NT2/D1 (cell line): ENCODE measurements around the gene GRSF1.

Experiments used
- SUZ12 ChIP-seq: IDR thresholded peaks from 2 replicates; pipeline ENCODE4 v1.6.1; 2011; ENCODE audit not compliant: insufficient read length, insufficient read depth; ENCODE audit errors: extremely low read depth
- ZNF274 ChIP-seq: IDR thresholded peaks from 2 replicates; pipeline ENCODE4 v1.6.1; 2011; ENCODE audit warnings: mild to moderate bottlenecking, low read depth, low read length

DNA sequence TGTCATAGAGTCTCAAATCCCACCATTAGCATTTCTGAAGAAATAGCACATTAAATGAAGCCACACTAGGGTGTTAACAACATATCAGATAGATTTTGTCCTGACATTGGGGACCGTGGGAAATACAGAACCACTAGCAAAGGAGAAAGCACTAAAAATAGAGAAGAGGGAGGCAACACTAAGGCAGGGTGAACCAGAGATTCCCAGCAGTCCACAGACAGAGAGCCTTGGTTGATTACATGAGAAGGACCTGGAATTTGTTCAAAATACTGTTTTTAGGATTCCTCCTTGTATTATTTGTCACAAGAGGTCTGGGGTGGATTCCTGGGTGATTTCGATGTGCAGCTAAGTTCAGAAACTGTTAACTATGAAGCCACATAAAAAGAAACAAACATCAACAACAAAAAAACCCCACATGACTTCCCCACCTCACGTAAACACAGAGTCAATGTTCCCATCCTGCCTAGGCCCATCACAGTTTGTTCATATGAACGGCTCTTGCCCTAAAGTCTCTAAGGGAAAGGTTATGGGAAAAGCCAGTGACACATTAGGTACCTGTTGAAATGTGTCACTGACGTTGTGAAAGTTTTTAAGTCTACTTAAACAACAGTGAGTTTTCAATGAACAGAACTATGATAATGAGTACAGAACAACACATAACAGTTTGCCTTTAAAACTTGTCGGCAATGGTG lies 23.6 kb upstream of the GRSF1 start:
- no peak for TF ChIP-seq ZNF274
- no peak for TF ChIP-seq SUZ12
